Natural killer cell (primary cell): Measurements from ENCODE around the gene DUSP7. TPM values are rescaled to one million over a fixed set of nuclear protein-coding genes. Genes with fewer than 3 reads are reported as not detected.
A peak's percentile ranks its signal among the peaks of the same experiment; 100 is the strongest.

Source experiments
- ATAC-seq, 3 donors: fragments of 150-1000 bp in 2 of 3; fragments of 200-7000 bp in 1 of 3; cut with Tn5 transposase; 1 replicate in 1 of 3; 2 replicates in 2 of 3; pipeline ENCODE4 v1.10.0; 2021; ENCODE audit warnings: mild to moderate bottlenecking in 2 of 3, moderate library complexity in 2 of 3
- DNase-seq, 2 donors: peaks; one replicate each; pipeline versions ENCODE4 v3.0.0 to v3.0.0-alpha.2; 2013 to 2021; ENCODE audit warnings: mixed read lengths in 1 of 2
- H3K27ac ChIP-seq: one replicate; pipeline ENCODE4 v1.5.1; 2013; ENCODE audit warnings: mild to moderate bottlenecking, low read length
- H3K27me3 ChIP-seq: one replicate; pipeline ENCODE4 v1.6.1; 2013; ENCODE audit warnings: low read length; ENCODE audit not compliant: control insufficient read depth, insufficient read depth
- H3K36me3 ChIP-seq: one replicate; pipeline ENCODE4 v1.6.1; 2013; ENCODE audit warnings: low read length; ENCODE audit not compliant: control insufficient read depth, insufficient read depth
- H3K4me1 ChIP-seq: one replicate; pipeline ENCODE4 v1.6.1; 2013; ENCODE audit warnings: low read length; ENCODE audit not compliant: control insufficient read depth, insufficient read depth
- H3K4me3 ChIP-seq: one replicate; pipeline ENCODE4 v1.5.1; 2013; ENCODE audit warnings: low read length
- H3K9me3 ChIP-seq: one replicate; pipeline ENCODE4 v1.6.1; 2013; ENCODE audit warnings: low read length; ENCODE audit not compliant: control insufficient read depth, insufficient read depth
- H3K27ac Mint-ChIP-seq, 2 donors: one replicate each; pipeline ENCODE4 v1.8.0; 2022; ENCODE audit warnings: mild to moderate bottlenecking in 2 of 2, mixed read lengths in 2 of 2, moderate library complexity in 1 of 2
- H3K27me3 Mint-ChIP-seq, 2 donors: one replicate each; pipeline ENCODE4 v1.8.0; 2022; ENCODE audit warnings: low read depth in 2 of 2, mixed read lengths in 2 of 2
- H3K36me3 Mint-ChIP-seq: one replicate; pipeline ENCODE4 v1.8.0; 2022; ENCODE audit warnings: mixed read lengths
- H3K4me1 Mint-ChIP-seq, 2 donors: one replicate each; pipeline ENCODE4 v1.8.0; 2022; ENCODE audit warnings: mixed read lengths in 2 of 2
- H3K4me3 Mint-ChIP-seq: one replicate; pipeline ENCODE4 v1.8.0; 2022; ENCODE audit warnings: mild to moderate bottlenecking, moderate library complexity, mixed read lengths
- H3K9me3 Mint-ChIP-seq, 2 donors: one replicate each; pipeline ENCODE4 v1.8.0; 2022; ENCODE audit warnings: mixed read lengths in 2 of 2
- CTCF ChIP-seq: fragments of 200-600 bp; IDR thresholded peaks from one replicate; pipeline ENCODE4 v1.8.0; 2022; ENCODE audit warnings: antibody characterized with exemption
- WGBS: methylation state at CpG from one replicate; pipeline ENCODE4 v1.1.7; 2013; ENCODE audit warnings: missing lambda C conversion rate; ENCODE audit not compliant: insufficient coverage; 5-methylcytosine and 5-hydroxymethylcytosine counted together
- intact Hi-C: fragments of 100-400 bp; cut with micrococcal nuclease; formaldehyde crosslinking; loops from one replicate; pipeline ENCODE4 v1.14.2; 2022
- total RNA-seq, 4 donors: library from RNA; stranded (reverse); fragments of 120-200 nt in 1 of 4; gene quantifications; one replicate each; pipeline versions ENCODE4 v1.2.3 to v1.2.4, GENCODE V29; 2013 to 2022

The DUSP7 gene
- total RNA-seq, 3 donors from 2014 or later (not counting 1 experiment from before 2014, with no cell fraction given) = 8.7 to 17.4 (median 11.6) TPM

GRCh38 chr3:52001443-52001974 is 54.9 kb downstream of the DUSP7 start:
- no peak overlapping the region for H3K4me3 Mint-ChIP-seq
- H3K27ac Mint-ChIP-seq = no peak overlapping the region
- ATAC-seq = peak; percentile 91 to 99 (median 99)
- no peaks in the 10 kb centered on the region for H3K27me3 ChIP-seq
- H3K27me3 Mint-ChIP-seq = peaks cover 0 to 4% of the 10 kb centered on the region in 2 donors
- no peaks in the 10 kb centered on the region for H3K36me3 Mint-ChIP-seq
- H3K4me3 ChIP-seq = no peak overlapping the region
- H3K4me1 ChIP-seq = peaks cover 17% of the 10 kb centered on the region
- H3K9me3 ChIP-seq = no peaks in the 10 kb centered on the region
- no peaks in the 10 kb centered on the region for H3K36me3 ChIP-seq
- intact Hi-C loops = loop anchor here (1.0 to 5.0 kb wide), 4 partner anchors 51 to 336 kb away; no protein-coding TSS in a partner anchor
- peaks cover 0 to 8% of the 10 kb centered on the region in 2 donors for H3K4me1 Mint-ChIP-seq
- 1% methylated on average over 18 of the region's 18 CpGs for WGBS
- peak; percentile 85 to 94 for DNase-seq
- H3K9me3 Mint-ChIP-seq = no peaks in the 10 kb centered on the region
- peak; percentile 93 for TF ChIP-seq CTCF
- no peak overlapping the region for H3K27ac ChIP-seq

- H3K27me3 ChIP-seq = no peaks in the 10 kb centered on the region
- no peaks in the 10 kb centered on the region for H3K9me3 ChIP-seq
- no peak overlapping the region for H3K27ac ChIP-seq
- intact Hi-C loops = loop anchor here (5.0 kb wide), 2 partner anchors 52 to 337 kb away; no protein-coding TSS in a partner anchor
- H3K9me3 Mint-ChIP-seq = no peaks in the 10 kb centered on the region
- H3K36me3 Mint-ChIP-seq = no peaks in the 10 kb centered on the region
- H3K4me1 ChIP-seq = peaks cover 21% of the 10 kb centered on the region
- peaks cover 0 to 4% of the 10 kb centered on the region in 2 donors for H3K27me3 Mint-ChIP-seq
- H3K36me3 ChIP-seq = peaks cover under 1% of the 10 kb centered on the region
- no peak for ATAC-seq
- peaks cover 11 to 20% of the 10 kb centered on the region in 2 donors for H3K4me1 Mint-ChIP-seq
- WGBS = 100% methylated on average over 2 of the region's 2 CpGs
- no peak for DNase-seq
- H3K4me3 Mint-ChIP-seq = no peak overlapping the region
- H3K4me3 ChIP-seq = no peak overlapping the region
- TF ChIP-seq CTCF = no peak
- no peak overlapping the region for H3K27ac Mint-ChIP-seq
These were observed 56.5 kb downstream of the DUSP7 start for GRCh38 chr3:51999846-52000245.

Other genes with a start within 250 kb of the DUSP7 start
- gene IQCF2, start 195.0 kb downstream of the DUSP7 start, total RNA-seq = not detected
- gene IQCF5, start 181.0 kb downstream of the DUSP7 start, total RNA-seq = not detected
- gene IQCF1, start 153.2 kb downstream of the DUSP7 start, total RNA-seq = not detected
- 10 to 100 TPM; 11.2 to 13.0 (median 12.7) TPM for gene RRP9, start 114.7 kb downstream of the DUSP7 start, total RNA-seq
- gene PARP3, start 114.2 kb downstream of the DUSP7 start, total RNA-seq = 1 to 10 TPM; 4.6 to 7.4 (median 5.6) TPM
- not detected for gene GPR62, start 101.2 kb downstream of the DUSP7 start, total RNA-seq
- 10 to 100 TPM; 15.0 to 24.7 (median 18.4) TPM for gene PCBP4, start 89.1 kb downstream of the DUSP7 start, total RNA-seq
- 10 to 100 TPM; 32.8 to 42.2 (median 34.2) TPM for gene ABHD14B, start 82.5 kb downstream of the DUSP7 start, total RNA-seq
- 10 to 100 TPM; 12.0 to 14.7 (median 13.4) TPM for gene ABHD14A, start 81.5 kb downstream of the DUSP7 start, total RNA-seq
- 10 to 100 TPM in 2 of 3 donors, 1 to 10 TPM in 1; 8.4 to 19.5 (median 13.8) TPM for gene ACY1, start 73.0 kb downstream of the DUSP7 start, total RNA-seq
- 100 to 1,000 TPM; 486 to 819 (median 797) TPM for gene RPL29, start 60.7 kb downstream of the DUSP7 start, total RNA-seq
- 1 to 10 TPM; 1.3 to 2.6 (median 2.4) TPM for gene POC1A, start 97.9 kb upstream of the DUSP7 start, total RNA-seq
- gene ALAS1, start 141.6 kb upstream of the DUSP7 start, total RNA-seq = 10 to 100 TPM; 17.0 to 34.5 (median 33.4) TPM
- under 1 TPM in 2 of 3 donors, not detected in 1; 0.20 to 0.21 TPM for gene TLR9, start 169.1 kb upstream of the DUSP7 start, total RNA-seq
- 10 to 100 TPM; 49.2 to 76.6 (median 52.0) TPM for gene TWF2, start 182.6 kb upstream of the DUSP7 start, total RNA-seq
- 10 to 100 TPM; 66.0 to 83.7 (median 77.8) TPM for gene PPM1M, start 189.2 kb upstream of the DUSP7 start, total RNA-seq
- 100 to 1,000 TPM; 108 to 131 (median 109) TPM for gene WDR82, start 222.1 kb upstream of the DUSP7 start, total RNA-seq
- 10 to 100 TPM; 43.3 to 60.8 (median 45.2) TPM for gene GLYCTK, start 231.3 kb upstream of the DUSP7 start, total RNA-seq